Measurements from ENCODE around the gene CD276. TPM values are rescaled to one million over a fixed set of nuclear protein-coding genes. Genes with fewer than 3 reads are reported as not detected.

Gene CD276
- total RNA-seq, 1 experiment from 2014 or later = 133 TPM

- Histone ChIP-seq H2AK5ac (ENCODE audit: insufficient read length, low read length) (no peak overlapping the region), H4K8ac (replicated peaks; ENCODE audit: insufficient read length, low read depth, low read length) (no peak overlapping the region), H3K18ac (ENCODE audit: insufficient read length, low read depth, low read length) (no peak overlapping the region), H3K27ac (ENCODE audit: insufficient read length, low read depth, low read length) (no peak overlapping the region), H3K79me2 (ENCODE audit: insufficient read depth, low read length) (peaks cover 1% of the 10 kb centered on the region; the same call in 1 of the 2 replicates), H3K4ac (ENCODE audit: low read depth, low read length) (no peak overlapping the region), H4K5ac (ENCODE audit: insufficient read length, low read depth, low read length) (no peak overlapping the region), H4K91ac (ENCODE audit: insufficient read length, low read depth, low read length) (no peak overlapping the region), H2BK15ac (ENCODE audit: low read depth, low read length) (no peak overlapping the region), H3K14ac (ENCODE audit: insufficient read depth, low read length) (no peak overlapping the region), H3K23ac (ENCODE audit: insufficient read length, low read depth, low read length) (no peak overlapping the region), H2BK12ac (ENCODE audit: insufficient read length, low read depth, low read length) (no peak overlapping the region), H2BK20ac (ENCODE audit: low read depth, low read length, poor library complexity, severe bottlenecking) (no peak overlapping the region), H4K20me1 (ENCODE audit: control insufficient read depth, insufficient read depth, insufficient read length) (no peaks in the 10 kb centered on the region), H3K27me3 (ENCODE audit: insufficient read depth, low read length) (no peaks in the 10 kb centered on the region), H3K4me2 (ENCODE audit: insufficient read depth, insufficient read length, low read length) (no peak overlapping the region), H3K9ac (ENCODE audit: extremely low read depth, insufficient read length, low read length) (no peak overlapping the region), H3K4me1 (ENCODE audit: insufficient read depth, low read length) (no peaks in the 10 kb centered on the region), H2BK5ac (ENCODE audit: insufficient read length, low read length) (no peak overlapping the region), H3K56ac (ENCODE audit: insufficient read length, low read depth, low read length) (no peak overlapping the region), H2BK120ac (ENCODE audit: low read depth, low read length, poor library complexity, severe bottlenecking) (no peak overlapping the region), H3K79me1 (ENCODE audit: insufficient read depth, low read depth, low read length, poor library complexity, severe bottlenecking) (peaks cover under 1% of the 10 kb centered on the region), H3K23me2 (ENCODE audit: insufficient read length, low read depth, low read length, poor library complexity, severe bottlenecking) (peaks cover 11% of the 10 kb centered on the region), H3K9me3 (ENCODE audit: control insufficient read depth, low read depth, low read length) (no peaks in the 10 kb centered on the region), H3T11ph (ENCODE audit: low read length) (no peak overlapping the region), H2AFZ (ENCODE audit: low read length) (no peak overlapping the region)
- peaks cover 16 to 19% of the 10 kb centered on the region in 2 experiments for H3K4me1 Mint-ChIP-seq
- H3K36me3 Mint-ChIP-seq (ENCODE audit: insufficient read depth in 1 of 3, low read depth in 3 of 3) = no peaks in the 10 kb centered on the region; a peak in 1 of 7 replicates
- WGBS (ENCODE audit: extremely low coverage, insufficient read length, low lambda C conversion rate) = no CpG with 5 or more reads among the region's 2 CpGs
- H3K4me3 Mint-ChIP-seq = no peak overlapping the region
- no peak for DNase-seq
- H3K27me3 Mint-ChIP-seq (ENCODE audit: low read depth) = no peaks in the 10 kb centered on the region; the same call in 1 of the 2 replicates
- TF ChIP-seq CTCF (conservative IDR thresholded peaks at IDR 0.05) = no peak
- no peaks in the 10 kb centered on the region for H3K9me3 Mint-ChIP-seq
- no peak overlapping the region for H3K27ac Mint-ChIP-seq
Measured at GRCh38 chr15:73680549-73680948, 3.6 kb upstream of the CD276 start.
